Mesothelial cell of epicardium (in vitro differentiated cells): Measurements from ENCODE around the gene LOXHD1. TPM values are rescaled to one million over a fixed set of nuclear protein-coding genes. Genes with fewer than 3 reads are reported as not detected.

Source experiments
- DNase-seq, 2 experiments: peaks; one replicate each; pipeline ENCODE4 v3.0.0; 2021; ENCODE audit warnings: low spot score in 2 of 2; ENCODE audit not compliant: unreplicated experiment in 2 of 2
- H3K27ac Mint-ChIP-seq: 2 replicates; pipeline ENCODE4 v1.8.0; 2021; ENCODE audit warnings: mixed read lengths
- H3K27me3 Mint-ChIP-seq: 2 replicates; pipeline ENCODE4 v1.8.0; 2021; ENCODE audit warnings: low read depth, mixed read lengths
- H3K36me3 Mint-ChIP-seq: 2 replicates; pipeline ENCODE4 v1.8.0; 2021; ENCODE audit warnings: mixed read lengths
- H3K4me1 Mint-ChIP-seq: 2 replicates; pipeline ENCODE4 v1.8.0; 2021; ENCODE audit warnings: mixed read lengths
- H3K4me3 Mint-ChIP-seq: 2 replicates; pipeline ENCODE4 v1.8.0; 2021; ENCODE audit warnings: mild to moderate bottlenecking, moderate library complexity, mixed read lengths
- H3K9me3 Mint-ChIP-seq: 2 replicates; pipeline ENCODE4 v1.8.0; 2021; ENCODE audit warnings: mixed read lengths
- CTCF ChIP-seq: fragments of 200-600 bp; sonication (generic); IDR thresholded peaks from one replicate; pipeline ENCODE4 v1.5.0; 2021; ENCODE audit warnings: antibody characterized with exemption; ENCODE audit not compliant: unreplicated experiment
- total RNA-seq: library from RNA; stranded (reverse); gene quantifications from 3 replicates; pipeline ENCODE4 v1.2.1, GENCODE V29; 2021

LOXHD1 gene
- total RNA-seq, 1 donor from 2014 or later = 0.07 TPM

DNA sequence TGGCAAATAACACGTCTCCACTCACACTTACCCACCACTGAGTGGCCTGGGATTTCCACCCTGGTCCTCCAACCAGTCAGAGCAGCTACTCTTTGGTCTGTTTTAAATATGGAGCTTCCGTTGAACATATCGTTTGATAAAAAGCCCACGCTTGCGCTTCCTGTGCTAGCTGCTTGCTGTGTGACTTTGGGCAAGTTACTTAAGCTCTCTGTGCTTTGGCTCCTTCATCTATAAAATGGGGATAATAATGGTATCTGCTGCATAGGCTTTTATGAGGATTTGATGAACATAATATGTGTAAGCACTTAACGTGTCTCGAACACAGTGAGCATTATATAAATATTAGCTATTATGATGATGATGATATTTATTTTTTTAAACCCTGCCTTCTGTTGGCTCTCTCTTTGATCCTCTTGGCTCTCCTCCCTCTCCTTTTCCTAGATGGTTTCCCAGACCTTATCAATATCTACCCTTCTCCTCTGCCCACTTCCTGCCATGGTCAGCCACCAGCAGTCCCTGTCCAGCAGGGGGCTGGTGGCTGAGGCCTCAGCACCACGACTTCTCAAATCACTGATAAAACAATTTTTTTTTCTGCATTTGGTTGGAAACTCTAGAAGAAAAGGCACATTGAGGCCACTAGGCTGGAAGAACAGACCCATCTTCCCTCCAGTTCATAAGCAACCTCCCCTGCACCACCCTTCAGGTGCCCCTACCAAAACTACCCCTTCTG is 191.9 kb downstream of the LOXHD1 start:
- Mint-ChIP-seq H3K36me3 (no peaks in the 10 kb centered on the region), H3K27ac (no peak overlapping the region), H3K4me1 (peaks cover 16% of the 10 kb centered on the region), H3K27me3 (peaks cover 13% of the 10 kb centered on the region), H3K9me3 (no peaks in the 10 kb centered on the region), H3K4me3 (no peak overlapping the region)
- DNase-seq = no peak
- TF ChIP-seq CTCF = no peak

GRCh38 chr18:46462523-46462922 is 194.5 kb downstream of the LOXHD1 start:
- no peak overlapping the region for H3K27ac Mint-ChIP-seq
- peaks cover 15% of the 10 kb centered on the region for H3K27me3 Mint-ChIP-seq
- peaks cover 2% of the 10 kb centered on the region for H3K36me3 Mint-ChIP-seq
- no peak for DNase-seq
- no peak overlapping the region for H3K4me3 Mint-ChIP-seq
- peaks cover 5% of the 10 kb centered on the region for H3K4me1 Mint-ChIP-seq
- H3K9me3 Mint-ChIP-seq = no peaks in the 10 kb centered on the region
- TF ChIP-seq CTCF = no peak

- TF ChIP-seq CTCF = no peak
- peaks cover 15% of the 10 kb centered on the region for H3K27me3 Mint-ChIP-seq
- DNase-seq = no peak
- H3K9me3 Mint-ChIP-seq = no peaks in the 10 kb centered on the region
- H3K4me3 Mint-ChIP-seq = no peak overlapping the region
- H3K4me1 Mint-ChIP-seq = peaks cover 5% of the 10 kb centered on the region
- peaks cover 2% of the 10 kb centered on the region for H3K36me3 Mint-ChIP-seq
- H3K27ac Mint-ChIP-seq = no peak overlapping the region
These were observed 195.0 kb downstream of the LOXHD1 start for GRCh38 chr18:46461993-46462392.

DNA sequence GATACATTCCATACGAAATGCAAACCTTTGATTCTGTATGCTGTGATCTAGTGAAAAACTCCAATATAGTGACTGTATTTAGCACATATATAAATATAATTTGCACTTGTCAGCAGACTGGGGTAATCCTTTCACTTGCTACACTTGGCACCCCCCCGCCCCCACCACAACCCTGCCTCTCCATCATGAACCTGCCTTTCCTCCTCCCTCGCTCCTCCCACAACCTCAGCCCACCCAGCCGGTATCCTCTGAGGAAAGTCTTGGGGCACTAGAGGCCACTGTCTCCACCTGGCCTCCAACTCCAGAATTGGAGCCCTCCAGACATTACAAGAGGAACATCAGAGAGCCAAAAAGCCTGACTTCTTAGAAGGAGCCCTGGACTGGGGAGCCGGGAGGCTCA is 196.3 kb downstream of the LOXHD1 start:
- no peak overlapping the region for H3K27ac Mint-ChIP-seq
- peaks cover 15% of the 10 kb centered on the region for H3K27me3 Mint-ChIP-seq
- H3K9me3 Mint-ChIP-seq = no peaks in the 10 kb centered on the region
- TF ChIP-seq CTCF = no peak
- no peak overlapping the region for H3K4me3 Mint-ChIP-seq
- H3K36me3 Mint-ChIP-seq = peaks cover 2% of the 10 kb centered on the region
- H3K4me1 Mint-ChIP-seq = no peaks in the 10 kb centered on the region
- DNase-seq = no peak

DNA sequence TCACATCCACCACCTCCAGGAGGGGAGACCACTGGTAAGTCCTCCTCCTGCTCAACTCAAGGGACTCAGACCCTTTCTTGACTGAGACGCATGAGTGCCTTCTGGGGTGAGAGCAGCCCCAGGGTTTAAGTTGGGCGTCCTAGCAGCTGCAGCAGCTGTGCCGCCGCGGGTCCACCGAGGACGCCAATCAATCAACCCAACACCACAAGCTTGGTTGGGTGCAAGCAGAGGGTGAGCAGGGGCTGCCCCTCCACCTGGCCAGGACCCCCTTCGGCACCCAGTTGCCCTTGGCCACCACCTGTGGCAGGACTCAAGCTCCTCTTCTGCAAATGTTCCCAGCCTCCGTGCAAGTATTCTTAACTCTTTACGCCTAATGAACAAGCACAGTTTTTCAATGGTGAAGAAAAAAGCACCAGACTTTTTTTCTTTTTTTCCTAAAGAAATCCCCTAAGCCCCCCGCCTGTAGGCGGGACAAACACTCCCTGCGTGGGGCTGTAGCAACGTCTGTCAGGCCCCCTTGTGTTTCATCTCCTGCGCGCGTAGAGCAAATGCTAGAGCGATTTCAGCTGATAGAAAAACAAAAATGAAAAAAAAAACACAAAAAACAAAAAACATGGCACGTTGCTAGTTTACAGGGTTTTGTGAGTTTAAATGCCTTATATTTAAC is 197.1 kb downstream of the LOXHD1 start:
- Mint-ChIP-seq H3K36me3 (peaks cover 2% of the 10 kb centered on the region), H3K27ac (no peak overlapping the region), H3K9me3 (no peaks in the 10 kb centered on the region), H3K27me3 (peaks cover 13% of the 10 kb centered on the region), H3K4me3 (no peak overlapping the region), H3K4me1 (no peaks in the 10 kb centered on the region)
- DNase-seq = no peak
- TF ChIP-seq CTCF = no peak
